Parathyroid adenoma (tissue), 2 donors: ENCODE measurements around the gene REPS1.

Experiments used
- H2AFZ ChIP-seq: fragments of 300-600 bp; sonication (generic); one replicate; pipeline ENCODE4 v1.7.0; 2017; ENCODE audit warnings: antibody characterized with exemption, mild to moderate bottlenecking
- H3K27ac ChIP-seq: fragments of 300-600 bp; sonication (generic); one replicate; pipeline ENCODE4 v1.7.0; 2017
- H3K27me3 ChIP-seq: fragments of 300-600 bp; sonication (generic); one replicate; pipeline ENCODE4 v1.7.0; 2017; ENCODE audit warnings: low read length; ENCODE audit not compliant: control insufficient read depth, insufficient read depth
- H3K36me3 ChIP-seq: fragments of 300-600 bp; sonication (generic); one replicate; pipeline ENCODE4 v1.7.0; 2017; ENCODE audit warnings: low read length; ENCODE audit not compliant: control insufficient read depth, insufficient read depth
- H3K4me1 ChIP-seq: fragments of 300-600 bp; sonication (generic); one replicate; pipeline ENCODE4 v1.7.0; 2017; ENCODE audit warnings: control low read depth
- H3K4me2 ChIP-seq: fragments of 300-600 bp; sonication (generic); one replicate; pipeline ENCODE4 v1.7.0; 2017; ENCODE audit warnings: low read length
- H3K4me3 ChIP-seq: fragments of 300-600 bp; sonication (generic); one replicate; pipeline ENCODE4 v1.7.0; 2017; ENCODE audit warnings: low read depth, low read length
- H3K79me2 ChIP-seq: fragments of 300-600 bp; sonication (generic); one replicate; pipeline ENCODE4 v1.7.0; 2017; ENCODE audit warnings: control low read depth
- H3K9ac ChIP-seq: fragments of 300-600 bp; sonication (generic); one replicate; pipeline ENCODE4 v1.7.0; 2017; ENCODE audit warnings: mild to moderate bottlenecking
- H3K9me3 ChIP-seq: fragments of 300-600 bp; sonication (generic); one replicate; pipeline ENCODE4 v1.7.0; 2017; ENCODE audit warnings: low read length; ENCODE audit not compliant: control insufficient read depth
- CTCF ChIP-seq: fragments of 300-600 bp; sonication (generic); IDR thresholded peaks from one replicate; pipeline ENCODE4 v1.7.0; 2017; ENCODE audit warnings: antibody characterized with exemption, mild to moderate bottlenecking
- donor health status: primary hyperparathyroidism.

Gene REPS1

GRCh38 chr6:138869398-138869797 lies 118.7 kb downstream of the REPS1 start:
- H3K9ac ChIP-seq: no peak overlapping the region
- H3K36me3 ChIP-seq: no peaks in the 10 kb centered on the region
- H3K79me2 ChIP-seq: no peaks in the 10 kb centered on the region
- H3K27ac ChIP-seq: no peak overlapping the region
- H3K4me2 ChIP-seq: no peak overlapping the region
- no peaks in the 10 kb centered on the region for H3K4me1 ChIP-seq
- no peaks in the 10 kb centered on the region for H3K9me3 ChIP-seq
- no peak overlapping the region for H3K4me3 ChIP-seq
- TF ChIP-seq CTCF: no peak
- no peak overlapping the region for H2AFZ ChIP-seq
- H3K27me3 ChIP-seq: no peaks in the 10 kb centered on the region

GRCh38 chr6:138868181-138868580 lies 119.9 kb downstream of the REPS1 start:
- Histone ChIP-seq H2AFZ (no peak overlapping the region), H3K79me2 (no peaks in the 10 kb centered on the region), H3K4me1 (no peaks in the 10 kb centered on the region), H3K27ac (no peak overlapping the region), H3K36me3 (no peaks in the 10 kb centered on the region), H3K9ac (no peak overlapping the region), H3K4me3 (no peak overlapping the region), H3K9me3 (no peaks in the 10 kb centered on the region), H3K27me3 (no peaks in the 10 kb centered on the region), H3K4me2 (no peak overlapping the region)
- TF ChIP-seq CTCF: no peak

GRCh38 chr6:138865480-138866109 lies 122.5 kb downstream of the REPS1 start:
- Histone ChIP-seq H3K36me3 (no peaks in the 10 kb centered on the region), H3K4me2 (no peak overlapping the region), H3K4me1 (no peaks in the 10 kb centered on the region), H3K9me3 (no peaks in the 10 kb centered on the region), H3K27me3 (no peaks in the 10 kb centered on the region), H3K27ac (no peak overlapping the region), H3K9ac (no peak overlapping the region), H3K4me3 (no peak overlapping the region), H3K79me2 (no peaks in the 10 kb centered on the region), H2AFZ (no peak overlapping the region)
- no peak for TF ChIP-seq CTCF

DNA sequence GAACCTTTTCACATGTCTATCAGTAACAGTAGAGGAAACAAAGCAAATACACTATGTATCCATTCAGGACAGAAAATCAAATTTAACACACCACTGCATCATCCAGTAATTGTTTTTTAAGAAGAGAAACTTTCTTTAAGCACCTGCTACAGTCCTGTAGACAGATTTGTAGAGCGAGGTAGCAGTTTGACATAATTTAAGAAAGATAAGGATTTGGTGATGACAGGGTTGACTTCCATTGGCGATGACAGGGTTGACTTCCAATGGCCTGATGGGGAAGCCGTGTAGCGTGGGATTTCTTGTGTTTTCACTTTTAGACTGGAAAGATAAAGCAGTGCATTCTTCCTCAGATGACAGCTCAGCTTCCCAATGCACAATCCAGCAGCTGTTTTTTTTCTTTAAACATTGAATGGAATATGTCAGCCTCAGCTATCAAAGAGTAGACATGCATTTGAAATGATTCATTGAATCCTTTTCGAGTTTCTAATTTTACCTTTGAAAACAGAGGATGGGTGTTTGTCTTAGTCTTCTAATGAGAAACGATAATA lies 123.6 kb downstream of the REPS1 start:
- no peak overlapping the region for H3K4me3 ChIP-seq
- H3K4me1 ChIP-seq: no peaks in the 10 kb centered on the region
- TF ChIP-seq CTCF: no peak
- H3K27ac ChIP-seq: no peak overlapping the region
- no peaks in the 10 kb centered on the region for H3K9me3 ChIP-seq
- no peaks in the 10 kb centered on the region for H3K27me3 ChIP-seq
- no peaks in the 10 kb centered on the region for H3K36me3 ChIP-seq
- H3K4me2 ChIP-seq: no peak overlapping the region
- H2AFZ ChIP-seq: no peak overlapping the region
- H3K79me2 ChIP-seq: no peaks in the 10 kb centered on the region
- no peak overlapping the region for H3K9ac ChIP-seq

GRCh38 chr6:138863321-138863720 lies 124.7 kb downstream of the REPS1 start:
- H3K27ac ChIP-seq: no peak overlapping the region
- no peaks in the 10 kb centered on the region for H3K9me3 ChIP-seq
- no peaks in the 10 kb centered on the region for H3K27me3 ChIP-seq
- H3K36me3 ChIP-seq: no peaks in the 10 kb centered on the region
- H3K4me2 ChIP-seq: no peak overlapping the region
- H3K4me1 ChIP-seq: no peaks in the 10 kb centered on the region
- no peak for TF ChIP-seq CTCF
- no peak overlapping the region for H2AFZ ChIP-seq
- H3K4me3 ChIP-seq: no peak overlapping the region
- H3K79me2 ChIP-seq: no peaks in the 10 kb centered on the region
- H3K9ac ChIP-seq: no peak overlapping the region
